T-helper 17 cell (primary cell): ENCODE data around the gene PRKAR1B. TPM values are rescaled to one million over a fixed set of nuclear protein-coding genes. Genes with fewer than 3 reads are reported as not detected.
"Not testable (repeated sequence)": the region's sequence is repeated elsewhere in the genome, so short reads cannot be mapped to it uniquely, and the experiment has no call there.

ENCODE experiments used
- ATAC-seq: fragments of 150-1000 bp; cut with Tn5 transposase; 2 replicates; pipeline ENCODE4 v1.10.0; 2021; ENCODE audit warnings: mild to moderate bottlenecking, moderate library complexity
- DNase-seq, 3 donors: peaks; one replicate each; pipeline versions ENCODE4 v3.0.0 to v3.0.0-alpha.2; 2020 to 2021
- H3K9me3 ChIP-seq: one replicate; pipeline ENCODE4 v1.7.0; 2013; ENCODE audit warnings: low read length, mild to moderate bottlenecking; ENCODE audit not compliant: control insufficient read depth, poor library complexity, severe bottlenecking
- H3K27ac Mint-ChIP-seq: one replicate; pipeline ENCODE4 v1.8.0; 2022; ENCODE audit warnings: mild to moderate bottlenecking, moderate library complexity, mixed read lengths
- H3K27me3 Mint-ChIP-seq: one replicate; pipeline ENCODE4 v1.8.0; 2022; ENCODE audit warnings: mixed read lengths
- H3K36me3 Mint-ChIP-seq: one replicate; pipeline ENCODE4 v1.8.0; 2022; ENCODE audit warnings: low read depth, mixed read lengths
- H3K4me1 Mint-ChIP-seq: one replicate; pipeline ENCODE4 v1.8.0; 2022; ENCODE audit warnings: mild to moderate bottlenecking, mixed read lengths
- H3K4me3 Mint-ChIP-seq: one replicate; pipeline ENCODE4 v1.8.0; 2022; ENCODE audit warnings: mild to moderate bottlenecking, moderate library complexity, mixed read lengths
- total RNA-seq, 4 donors: library from RNA in 2 of 4; stranded (reverse) in 2 of 4; gene quantifications; one replicate each; pipeline ENCODE4 v1.2.3 and lab custom pipeline; 2022 to 2026

The PRKAR1B gene
- total RNA-seq, 2 donors from 2014 or later = 10.0 to 22.1 TPM

DNA sequence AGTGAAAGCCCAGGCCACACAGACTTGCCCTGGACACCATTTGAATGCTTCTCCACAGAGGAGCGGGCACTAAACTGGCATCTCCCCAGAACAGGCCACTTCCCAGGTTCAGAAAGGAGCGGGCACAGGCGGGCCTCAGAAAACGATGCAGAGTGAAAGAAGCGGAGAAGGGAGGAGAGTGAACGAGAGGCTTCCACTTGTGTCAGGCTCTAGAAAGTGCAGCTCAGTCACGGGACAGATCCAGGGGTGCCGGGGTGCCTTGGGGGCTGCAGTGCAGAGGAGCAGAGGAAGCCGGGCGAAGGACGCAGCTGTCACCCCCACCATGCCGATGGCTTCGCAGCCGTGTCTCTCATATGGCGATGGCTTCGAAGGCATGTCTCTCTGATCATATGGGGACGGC lies 26.1 kb upstream of the PRKAR1B start:
- Mint-ChIP-seq H3K4me3 (no peak overlapping the region), H3K27me3 (no peaks in the 10 kb centered on the region), H3K27ac (no peak overlapping the region), H3K36me3 (peaks cover 2% of the 10 kb centered on the region), H3K4me1 (no peaks in the 10 kb centered on the region)
- ATAC-seq (no peak), DNase-seq (no peak)
- no peaks in the 10 kb centered on the region for H3K9me3 ChIP-seq

DNA sequence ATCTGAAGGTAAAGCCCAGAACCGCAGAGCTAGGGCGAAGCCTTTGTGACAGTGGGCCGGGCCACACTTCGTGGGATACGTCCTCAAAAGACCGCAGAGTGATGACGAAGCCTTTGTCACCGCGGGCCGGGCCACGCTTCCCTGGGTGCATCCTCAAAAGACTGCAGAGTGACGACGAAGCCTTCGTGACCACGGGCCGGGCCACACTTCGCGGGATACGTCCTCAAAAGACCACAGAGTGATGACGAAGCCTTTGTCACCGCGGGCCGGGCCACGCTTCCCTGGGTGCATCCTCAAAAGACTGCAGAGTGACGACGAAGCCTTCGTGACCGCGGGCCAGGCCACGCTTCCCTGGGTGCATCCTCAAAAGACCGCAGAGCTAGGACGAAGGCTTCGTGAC lies 25.2 kb upstream of the PRKAR1B start:
- not testable (repeated sequence) for H3K36me3 Mint-ChIP-seq, ATAC-seq, H3K4me3 Mint-ChIP-seq, H3K4me1 Mint-ChIP-seq, DNase-seq, H3K9me3 ChIP-seq, H3K27me3 Mint-ChIP-seq
- peak overlapping the region; percentile 61 for H3K27ac Mint-ChIP-seq

DNA sequence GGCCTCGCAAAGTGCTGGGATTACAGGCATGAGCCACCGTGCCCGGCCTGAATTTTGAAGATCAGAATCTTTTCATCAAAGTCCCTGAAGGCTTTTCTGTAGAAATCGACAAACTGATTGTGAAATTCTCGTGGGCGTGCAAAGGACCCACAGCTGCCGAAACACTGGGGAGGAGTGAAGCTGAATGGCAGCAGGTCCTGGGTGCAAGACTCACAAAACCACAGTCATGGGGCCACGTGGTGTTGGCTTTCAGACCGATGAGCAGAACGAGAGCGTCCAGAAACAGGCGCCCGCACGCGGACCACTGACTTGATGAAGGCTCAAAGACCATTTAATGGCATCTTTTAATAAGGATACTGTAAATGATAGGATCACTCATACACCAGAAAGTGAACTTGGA lies 24.7 kb upstream of the PRKAR1B start:
- Mint-ChIP-seq H3K27me3 (no peaks in the 10 kb centered on the region), H3K4me3 (no peak overlapping the region), H3K4me1 (no peaks in the 10 kb centered on the region), H3K36me3 (peaks cover 2% of the 10 kb centered on the region), H3K27ac (peak overlapping the region; percentile 61)
- no peak for DNase-seq
- no peak for ATAC-seq
- H3K9me3 ChIP-seq = no peaks in the 10 kb centered on the region

- no peaks in the 10 kb centered on the region for H3K9me3 ChIP-seq
- Mint-ChIP-seq H3K4me3 (no peak overlapping the region), H3K4me1 (no peaks in the 10 kb centered on the region), H3K27me3 (no peaks in the 10 kb centered on the region), H3K27ac (peak overlapping the region; percentile 3), H3K36me3 (peaks cover 2% of the 10 kb centered on the region)
- ATAC-seq (no peak), DNase-seq (no peak)
Measured at GRCh38 chr7:750111-750905, 23.2 kb upstream of the PRKAR1B start.

DNA sequence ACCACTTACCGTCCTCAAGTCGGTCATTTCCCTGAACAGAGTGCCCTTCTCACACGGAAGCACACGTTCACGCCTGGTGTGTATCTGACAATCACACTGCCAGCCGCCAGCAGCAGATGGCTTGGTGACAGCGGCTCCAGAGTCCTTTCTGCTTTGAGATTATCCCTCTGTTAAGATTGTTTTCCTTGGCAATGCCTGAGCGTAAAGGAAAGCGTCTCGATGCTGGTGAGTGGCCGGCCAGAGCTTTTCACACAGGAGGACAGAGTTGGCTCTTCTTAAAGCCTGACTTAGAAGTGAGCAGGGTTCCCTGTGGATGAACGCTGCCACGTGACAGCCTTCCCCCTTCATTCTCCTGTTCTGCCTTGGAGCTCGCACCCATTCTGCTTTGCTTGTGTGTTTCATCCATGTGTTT lies 22.1 kb upstream of the PRKAR1B start:
- no peak for ATAC-seq
- H3K4me3 Mint-ChIP-seq = no peak overlapping the region
- H3K36me3 Mint-ChIP-seq = peaks cover 2% of the 10 kb centered on the region
- no peaks in the 10 kb centered on the region for H3K9me3 ChIP-seq
- DNase-seq = no peak
- H3K4me1 Mint-ChIP-seq = no peaks in the 10 kb centered on the region
- no peaks in the 10 kb centered on the region for H3K27me3 Mint-ChIP-seq
- H3K27ac Mint-ChIP-seq = no peak overlapping the region

- H3K27ac Mint-ChIP-seq = no peak overlapping the region
- ATAC-seq (no peak), DNase-seq (no peak)
- no peaks in the 10 kb centered on the region for H3K27me3 Mint-ChIP-seq
- H3K4me1 Mint-ChIP-seq = no peaks in the 10 kb centered on the region
- peaks cover 2% of the 10 kb centered on the region for H3K36me3 Mint-ChIP-seq
- H3K4me3 Mint-ChIP-seq = no peak overlapping the region
- H3K9me3 ChIP-seq = no peaks in the 10 kb centered on the region
Measured at GRCh38 chr7:748446-748845, 21.4 kb upstream of the PRKAR1B start.

- H3K27me3 Mint-ChIP-seq = no peaks in the 10 kb centered on the region
- no peaks in the 10 kb centered on the region for H3K4me1 Mint-ChIP-seq
- H3K9me3 ChIP-seq = no peaks in the 10 kb centered on the region
- no peaks in the 10 kb centered on the region for H3K36me3 Mint-ChIP-seq
- DNase-seq = no peak
- ATAC-seq = no peak
- H3K27ac Mint-ChIP-seq = no peak overlapping the region
- H3K4me3 Mint-ChIP-seq = no peak overlapping the region
Measured at GRCh38 chr7:747186-747585, 20.1 kb upstream of the PRKAR1B start.

DNA sequence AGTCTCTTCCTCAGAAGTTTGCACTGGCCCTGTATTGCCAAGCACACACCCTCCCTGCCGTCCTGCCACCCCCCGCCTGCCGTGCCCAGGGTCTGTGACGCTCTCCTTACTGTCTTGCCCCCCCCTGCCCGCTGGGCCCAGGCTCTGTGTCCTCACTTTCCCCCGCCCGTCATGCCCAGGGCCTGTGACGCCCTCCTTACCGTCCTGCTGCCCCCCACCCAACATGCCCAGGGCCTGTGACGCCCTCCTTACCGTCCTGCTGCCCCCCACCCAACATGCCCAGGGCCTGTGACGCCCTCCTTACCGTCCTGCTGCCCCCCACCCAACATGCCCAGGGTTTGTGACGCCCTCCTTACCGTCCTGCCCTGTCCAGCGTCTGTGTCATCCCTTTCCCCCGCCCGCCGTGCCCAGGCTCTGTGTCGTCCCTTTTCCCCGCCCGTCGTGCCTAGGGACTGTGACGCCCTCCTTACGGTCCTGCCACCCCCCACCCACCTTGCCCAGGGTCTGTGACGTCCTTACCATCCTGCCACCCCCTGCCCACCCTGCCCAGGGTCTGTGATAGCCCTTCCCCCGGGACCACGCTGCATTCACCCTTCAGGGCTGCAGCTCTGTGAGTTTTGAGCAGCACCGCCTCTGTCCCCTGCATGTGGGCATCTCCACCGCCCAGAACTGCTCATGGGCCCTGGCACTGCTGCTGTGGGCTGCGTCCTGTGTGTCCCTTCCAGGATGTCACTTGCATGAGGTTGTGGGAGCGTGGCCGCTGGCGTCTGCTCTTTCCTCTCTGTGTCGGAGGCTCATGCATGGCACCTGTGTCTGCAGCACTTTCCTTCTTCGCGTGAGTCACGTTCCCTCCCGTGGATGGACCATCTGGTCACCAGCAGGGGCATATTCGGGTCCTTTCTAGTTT lies 19.3 kb upstream of the PRKAR1B start:
- ATAC-seq = no peak
- no peaks in the 10 kb centered on the region for H3K27me3 Mint-ChIP-seq
- no peak overlapping the region for H3K27ac Mint-ChIP-seq

DNA sequence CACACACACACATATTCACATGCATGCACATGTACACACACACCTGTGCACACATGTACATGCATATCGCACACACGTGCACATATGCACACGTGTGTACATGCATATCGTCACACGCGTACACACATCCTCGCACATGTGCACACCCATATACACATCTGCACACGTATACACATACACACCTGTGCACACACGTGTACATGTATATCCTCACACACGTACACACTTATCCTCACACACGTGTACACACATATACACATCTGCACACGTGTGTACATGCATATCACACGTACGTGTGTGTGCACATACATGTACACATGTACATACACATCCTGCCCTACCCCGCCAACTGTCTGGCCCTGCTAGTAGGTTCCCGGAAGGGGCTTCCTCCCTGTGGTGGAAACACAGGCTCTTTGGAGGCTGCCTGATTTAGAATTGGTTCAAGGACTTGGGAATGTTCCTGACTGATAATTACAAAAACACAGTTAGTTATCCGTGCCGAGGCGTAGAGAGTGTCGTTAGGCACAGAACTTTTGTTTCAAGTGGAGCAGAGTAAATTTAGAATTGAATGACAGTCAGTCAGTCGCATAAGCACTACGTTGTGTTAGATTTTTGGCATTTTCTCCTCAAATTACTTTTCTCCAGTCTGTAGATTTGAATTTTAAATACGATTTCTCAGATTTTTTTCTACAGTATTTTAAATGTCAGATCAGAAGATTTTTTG lies 18.5 kb upstream of the PRKAR1B start:
- DNase-seq = no peak
- ATAC-seq = no peak
- Mint-ChIP-seq H3K27ac (no peak overlapping the region), H3K27me3 (no peaks in the 10 kb centered on the region), H3K4me3 (no peak overlapping the region), H3K4me1 (peaks cover 4% of the 10 kb centered on the region), H3K36me3 (peaks cover 3% of the 10 kb centered on the region)
- no peaks in the 10 kb centered on the region for H3K9me3 ChIP-seq

More for the DNA sequence above, 19.3 kb upstream of the PRKAR1B start:
- Mint-ChIP-seq H3K4me3 (no peak overlapping the region), H3K36me3 (no peaks in the 10 kb centered on the region), H3K4me1 (no peaks in the 10 kb centered on the region)
- DNase-seq = no peak
- H3K9me3 ChIP-seq = no peaks in the 10 kb centered on the region

DNA sequence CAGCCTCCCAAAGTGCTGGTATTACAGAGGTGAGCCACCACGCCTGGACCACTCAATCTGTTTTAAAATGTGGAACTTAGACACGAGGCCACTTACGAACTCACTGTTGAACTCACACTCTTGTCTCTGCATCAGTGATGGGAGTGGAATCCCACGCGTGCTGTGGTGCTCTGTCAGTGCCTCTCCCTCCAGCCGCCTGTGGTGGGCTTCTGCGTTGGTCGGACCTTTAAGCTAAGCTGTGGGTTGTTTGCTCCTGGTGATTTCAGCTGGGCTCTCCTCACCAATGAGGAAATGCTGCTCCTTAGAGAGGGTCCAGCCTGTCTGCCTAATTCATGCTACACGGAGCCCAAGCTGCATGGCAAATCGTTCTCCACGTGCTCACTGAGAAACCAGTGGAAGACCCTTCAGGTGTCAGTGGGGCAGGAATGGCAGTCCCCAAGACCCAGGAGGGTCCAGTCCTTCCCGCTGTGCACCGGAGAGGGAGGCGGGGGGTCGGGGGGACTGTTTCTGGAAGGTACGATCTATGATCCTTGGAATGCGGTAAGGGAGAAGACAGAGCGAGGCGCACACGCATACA lies 17.9 kb upstream of the PRKAR1B start:
- no peak for ATAC-seq
- DNase-seq = no peak
- H3K9me3 ChIP-seq = no peaks in the 10 kb centered on the region
- H3K36me3 Mint-ChIP-seq = peaks cover 3% of the 10 kb centered on the region
- no peak overlapping the region for H3K27ac Mint-ChIP-seq
- no peak overlapping the region for H3K4me3 Mint-ChIP-seq
- H3K4me1 Mint-ChIP-seq = peaks cover 4% of the 10 kb centered on the region
- H3K27me3 Mint-ChIP-seq = no peaks in the 10 kb centered on the region

DNA sequence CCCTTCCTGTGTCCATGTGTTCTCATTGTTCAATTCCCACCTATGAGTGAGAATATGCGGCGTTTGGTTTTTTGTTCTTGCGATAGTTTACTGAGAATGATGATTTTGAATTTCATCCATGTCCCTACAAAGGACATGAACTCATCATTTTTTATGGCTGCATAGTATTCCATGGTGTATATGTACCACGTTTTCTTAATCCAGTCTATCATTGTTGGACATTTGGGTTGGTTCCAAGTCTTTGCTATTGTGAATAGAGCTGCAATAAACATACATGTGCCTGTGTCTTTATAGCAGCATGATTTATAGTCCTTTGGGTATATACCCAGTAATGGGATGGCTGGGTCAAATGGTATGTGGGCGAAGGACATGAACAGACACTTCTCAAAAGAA lies 17.0 kb upstream of the PRKAR1B start:
- H3K27me3 Mint-ChIP-seq, H3K4me3 Mint-ChIP-seq, H3K27ac Mint-ChIP-seq, H3K36me3 Mint-ChIP-seq, H3K9me3 ChIP-seq, H3K4me1 Mint-ChIP-seq, DNase-seq, ATAC-seq: not testable (repeated sequence)

DNA sequence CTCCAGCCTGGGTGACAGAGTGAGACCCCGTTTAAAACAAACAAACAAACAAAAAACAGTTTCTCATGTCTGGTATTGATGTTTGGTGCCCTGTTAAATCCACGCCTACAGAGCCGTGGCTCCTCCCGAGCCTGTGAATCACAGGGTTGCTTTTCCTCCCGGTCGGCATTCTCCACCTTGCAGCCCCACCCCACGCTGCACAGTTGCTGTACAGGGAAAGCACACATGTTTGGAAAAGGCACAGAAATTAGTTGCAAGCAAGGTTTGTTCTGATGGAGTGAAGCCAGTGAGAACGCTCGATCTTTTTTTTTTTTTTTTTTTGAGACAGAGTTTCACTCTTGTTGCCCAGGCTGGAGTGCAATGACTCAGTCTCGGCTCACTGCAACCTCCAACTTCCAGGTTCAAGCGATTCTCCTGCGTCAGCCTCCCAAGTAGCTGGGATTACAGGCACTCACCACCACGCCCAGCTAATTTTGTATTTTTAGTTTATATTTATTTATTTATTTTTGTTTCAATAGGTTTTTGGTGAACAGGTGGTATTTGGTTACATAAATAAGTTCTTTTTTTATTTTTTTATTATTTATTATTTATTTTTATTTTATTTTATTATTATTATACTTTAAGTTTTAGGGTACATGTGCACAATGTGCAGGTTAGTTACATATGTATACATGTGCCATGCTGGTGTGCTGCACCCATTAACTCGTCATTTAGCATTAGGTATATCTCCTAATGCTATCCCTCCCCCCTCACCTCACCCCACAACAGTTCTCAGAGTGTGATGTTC lies 16.5 kb upstream of the PRKAR1B start:
- not testable (repeated sequence) for H3K36me3 Mint-ChIP-seq, H3K4me1 Mint-ChIP-seq, H3K27ac Mint-ChIP-seq, ATAC-seq, H3K9me3 ChIP-seq, H3K27me3 Mint-ChIP-seq, H3K4me3 Mint-ChIP-seq, DNase-seq
